HUES6 (cell line): ENCODE measurements around the gene PDLIM1.

ENCODE experiments used
- H3K27ac ChIP-seq: 2 replicates; pipeline ENCODE4 v1.7.0; 2013; ENCODE audit warnings: low read depth, mild to moderate bottlenecking, low read length, inconsistent platforms
- H3K27me3 ChIP-seq: 2 replicates; pipeline ENCODE4 v1.6.1; 2013; ENCODE audit warnings: low read length; ENCODE audit not compliant: control insufficient read depth, insufficient read depth
- H3K36me3 ChIP-seq: 2 replicates; pipeline ENCODE4 v1.6.1; 2013; ENCODE audit warnings: low read length; ENCODE audit not compliant: control insufficient read depth, insufficient read depth
- H3K4me1 ChIP-seq: 2 replicates; pipeline ENCODE4 v1.6.1; 2013; ENCODE audit warnings: low read length; ENCODE audit not compliant: control insufficient read depth, insufficient read depth
- H3K4me3 ChIP-seq: 2 replicates; pipeline ENCODE4 v1.5.1; 2013; ENCODE audit warnings: low read depth, low read length
- H3K9ac ChIP-seq: one replicate; pipeline ENCODE4 v1.6.1; 2013; ENCODE audit warnings: mild to moderate bottlenecking, low read length
- H3K9me3 ChIP-seq: 2 replicates; pipeline ENCODE4 v1.6.1; 2013; ENCODE audit warnings: low read depth, low read length; ENCODE audit not compliant: control insufficient read depth, insufficient read depth

Gene PDLIM1

DNA sequence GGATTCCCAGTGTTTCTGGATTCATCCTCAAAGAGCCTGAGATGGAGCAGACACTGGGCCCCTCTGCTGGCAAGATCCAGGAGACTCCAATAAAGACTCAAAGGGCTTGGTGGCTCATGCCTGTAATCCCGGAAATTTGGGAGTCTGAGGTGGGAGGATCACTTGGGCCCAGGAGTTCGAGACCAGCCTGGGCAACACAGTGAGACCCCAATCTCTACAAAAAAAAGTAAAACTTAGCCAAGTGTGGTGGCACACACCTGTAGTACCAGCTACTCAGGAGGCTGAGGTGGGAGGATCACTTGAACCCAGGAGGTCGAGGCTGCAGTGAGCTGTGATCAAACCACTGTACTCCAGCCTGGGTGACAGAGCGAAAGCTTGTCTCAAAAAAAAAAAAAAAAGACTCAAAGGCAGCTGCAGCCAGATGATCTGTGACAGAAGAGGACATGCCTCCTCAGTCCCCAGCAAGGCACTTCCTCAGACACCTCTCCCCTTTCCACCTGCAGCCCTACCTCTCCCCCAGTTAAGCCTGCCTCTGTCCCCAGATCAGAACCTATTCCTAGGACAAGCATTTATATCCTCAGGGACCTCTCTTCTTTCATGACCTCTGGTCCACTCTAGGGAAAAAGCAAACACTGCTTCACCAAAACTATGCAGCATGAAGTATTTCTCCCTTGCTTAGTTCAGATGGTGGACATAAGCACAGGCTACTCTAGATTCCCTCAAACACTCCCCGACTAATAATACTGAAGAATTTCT lies 27.9 kb downstream of the PDLIM1 start:
- H3K27ac ChIP-seq, result no peak overlapping the region
- peaks cover 77% of the 10 kb centered on the region for H3K36me3 ChIP-seq
- H3K27me3 ChIP-seq, result no peaks in the 10 kb centered on the region
- no peak overlapping the region for H3K4me3 ChIP-seq
- no peak overlapping the region for H3K9ac ChIP-seq
- H3K4me1 ChIP-seq, result peaks cover 55% of the 10 kb centered on the region
- H3K9me3 ChIP-seq, result 0 out of 2 replicates have a peak, but pooled peaks cover 2% of the 10 kb centered on the region

DNA sequence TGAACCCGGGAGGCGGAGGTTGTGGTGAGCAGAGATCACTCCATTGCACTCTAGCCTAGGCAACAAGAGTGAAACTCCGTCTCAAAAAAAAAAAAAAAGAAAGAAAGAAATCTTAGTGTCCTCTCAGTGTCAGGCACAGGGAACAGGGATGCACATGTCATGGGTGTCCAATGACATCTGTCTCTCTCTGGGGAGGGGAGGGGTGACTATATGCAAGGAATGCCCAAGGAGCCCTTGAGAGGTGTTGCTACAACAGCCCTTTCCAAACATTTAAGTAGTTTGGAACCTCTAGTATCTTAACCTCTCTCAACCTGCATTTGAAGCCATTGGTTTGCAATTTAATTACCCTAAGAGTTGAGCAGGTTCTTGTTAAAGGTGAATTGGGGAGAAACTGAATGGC lies 28.9 kb downstream of the PDLIM1 start:
- Histone ChIP-seq H3K4me1 (peaks cover 46% of the 10 kb centered on the region), H3K27ac (no peak overlapping the region), H3K9me3 (peaks cover 7% of the 10 kb centered on the region; the same call in 1 of the 2 replicates), H3K27me3 (no peaks in the 10 kb centered on the region), H3K36me3 (peaks cover 78% of the 10 kb centered on the region), H3K9ac (no peak overlapping the region), H3K4me3 (no peak overlapping the region)

DNA sequence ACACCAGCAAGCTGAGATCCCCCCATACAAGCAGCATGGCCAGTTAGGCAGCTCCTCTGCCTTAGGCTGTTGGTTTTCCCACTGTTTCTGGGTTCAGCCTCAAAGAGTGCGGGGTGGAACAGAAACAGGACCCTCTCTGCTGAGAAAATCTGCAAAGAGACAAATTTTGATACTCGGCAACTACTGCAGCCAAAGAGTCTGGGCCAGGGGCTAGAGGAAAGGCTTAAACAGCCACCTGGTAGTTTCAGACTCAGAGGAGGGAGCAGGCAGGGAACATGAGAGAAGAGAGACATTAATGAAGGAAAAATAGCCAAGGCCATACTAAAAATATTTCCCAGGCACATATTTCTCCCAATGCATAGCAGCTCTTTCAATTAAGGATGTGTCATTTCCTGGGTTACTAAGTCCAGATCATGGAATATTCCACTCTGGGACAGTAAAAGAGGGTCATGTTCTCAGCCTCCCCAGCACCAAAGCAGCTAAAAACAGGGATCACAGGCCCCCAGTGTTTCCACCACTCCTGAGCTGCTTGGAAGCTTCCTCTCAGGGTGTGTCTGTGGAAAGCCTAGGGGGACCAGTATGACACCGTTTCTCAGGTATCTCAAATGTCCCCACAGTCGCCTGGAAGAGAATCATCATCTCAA lies 29.8 kb downstream of the PDLIM1 start:
- H3K4me1 ChIP-seq, result peaks cover 38% of the 10 kb centered on the region
- peaks cover 81% of the 10 kb centered on the region for H3K36me3 ChIP-seq
- H3K9ac ChIP-seq, result peak overlapping the region; percentile 27
- H3K9me3 ChIP-seq, result peaks cover 7% of the 10 kb centered on the region; the same call in 1 of the 2 replicates
- no peak overlapping the region for H3K4me3 ChIP-seq
- peak overlapping the region; percentile 63; the same call in 1 of the 2 replicates for H3K27ac ChIP-seq
- H3K27me3 ChIP-seq, result no peaks in the 10 kb centered on the region

DNA sequence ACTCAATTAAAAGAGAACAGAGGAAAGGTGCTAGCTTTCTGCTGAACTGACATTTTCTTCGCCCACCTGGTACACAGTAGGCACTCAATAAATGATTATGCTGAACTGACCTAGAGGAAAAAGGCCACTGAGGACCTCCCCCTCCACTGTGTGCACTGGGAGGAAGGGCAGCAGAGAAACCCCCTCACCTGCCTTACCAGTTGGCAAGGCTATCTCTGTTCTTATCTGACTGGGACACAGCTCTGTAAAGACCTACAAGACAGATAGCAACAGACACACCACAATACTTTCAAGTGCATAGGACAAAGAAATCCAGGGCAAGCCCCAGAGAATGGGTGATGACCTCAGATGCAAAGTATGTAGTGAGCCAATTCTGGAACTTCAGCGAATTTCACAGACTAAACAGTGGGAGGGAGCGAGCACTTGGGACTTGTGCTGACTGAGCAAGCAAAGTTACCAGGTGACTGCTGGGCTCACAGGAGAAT lies 30.4 kb downstream of the PDLIM1 start:
- peaks cover 35% of the 10 kb centered on the region for H3K4me1 ChIP-seq
- H3K27me3 ChIP-seq, result no peaks in the 10 kb centered on the region
- peaks cover 7% of the 10 kb centered on the region; the same call in 1 of the 2 replicates for H3K9me3 ChIP-seq
- peak overlapping the region; percentile 63; the same call in 1 of the 2 replicates for H3K27ac ChIP-seq
- H3K36me3 ChIP-seq, result peaks cover 79% of the 10 kb centered on the region
- no peak overlapping the region for H3K9ac ChIP-seq
- no peak overlapping the region for H3K4me3 ChIP-seq

DNA sequence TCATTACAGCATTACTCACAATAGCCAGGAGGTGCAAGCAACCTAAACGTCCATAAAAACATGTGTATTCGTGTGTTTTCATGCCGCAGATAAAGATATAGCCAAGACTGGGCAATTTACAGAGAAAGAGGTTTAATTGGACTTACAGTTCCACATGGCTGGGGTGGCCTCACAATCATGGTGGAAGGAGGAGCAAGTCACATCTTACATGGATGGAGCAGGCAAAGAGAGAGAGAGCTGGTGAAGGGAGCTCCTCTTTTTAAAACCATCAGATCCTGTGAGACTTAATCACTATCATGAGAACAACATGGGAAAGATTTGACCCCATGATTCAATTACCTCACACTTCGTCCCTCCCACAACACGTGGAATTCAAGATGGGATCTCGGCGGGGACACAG lies 33.0 kb downstream of the PDLIM1 start:
- no peak overlapping the region for H3K4me3 ChIP-seq
- no peak overlapping the region for H3K9ac ChIP-seq
- H3K4me1 ChIP-seq, result peaks cover 15% of the 10 kb centered on the region
- no peak overlapping the region for H3K27ac ChIP-seq
- peaks cover 7% of the 10 kb centered on the region; the same call in 1 of the 2 replicates for H3K9me3 ChIP-seq
- no peaks in the 10 kb centered on the region for H3K27me3 ChIP-seq
- peaks cover 71% of the 10 kb centered on the region for H3K36me3 ChIP-seq

DNA sequence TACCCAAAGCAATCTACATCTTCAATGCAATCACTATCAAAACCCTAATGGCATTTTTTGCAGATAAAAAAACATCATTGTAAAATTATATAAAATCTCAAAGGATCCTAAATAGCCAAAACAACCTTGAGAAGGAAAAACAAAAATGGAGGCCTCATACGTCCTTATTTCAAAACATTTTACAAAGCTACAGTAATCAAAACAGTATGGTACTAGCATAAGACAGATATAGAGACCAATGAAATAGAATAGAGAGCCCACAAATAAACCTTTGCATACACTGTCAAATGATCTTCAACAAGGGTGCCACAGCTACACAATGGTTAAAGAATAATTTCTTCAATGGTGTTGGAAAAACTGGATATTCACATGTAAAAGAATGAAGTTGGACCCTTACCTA lies 34.5 kb downstream of the PDLIM1 start:
- Histone ChIP-seq H3K9me3 (peaks cover 7% of the 10 kb centered on the region; the same call in 1 of the 2 replicates), H3K4me1 (peaks cover 9% of the 10 kb centered on the region), H3K27me3 (no peaks in the 10 kb centered on the region), H3K9ac (no peak overlapping the region), H3K36me3 (peaks cover 73% of the 10 kb centered on the region), H3K4me3 (no peak overlapping the region), H3K27ac (no peak overlapping the region)

DNA sequence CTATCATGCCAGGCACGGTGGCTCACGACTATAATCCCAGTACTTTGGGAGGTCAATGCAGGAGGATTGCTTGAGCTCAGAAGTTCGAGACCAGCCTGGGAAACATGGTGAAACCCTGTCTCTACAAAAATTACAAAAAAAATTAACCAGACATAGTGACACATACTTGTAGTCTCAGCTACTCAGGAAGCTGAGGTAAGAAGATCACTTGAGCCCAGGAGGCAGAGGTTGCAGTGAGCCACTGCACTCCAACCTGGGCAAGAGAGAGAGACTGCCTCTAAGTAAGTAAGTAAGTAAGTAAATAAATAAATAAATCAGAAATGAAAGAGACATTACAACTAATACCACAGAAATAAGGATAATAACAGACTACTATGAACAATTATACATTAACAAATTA lies 36.2 kb downstream of the PDLIM1 start:
- Histone ChIP-seq H3K36me3 (peaks cover 62% of the 10 kb centered on the region), H3K27me3 (no peaks in the 10 kb centered on the region), H3K9me3 (peaks cover 7% of the 10 kb centered on the region; the same call in 1 of the 2 replicates), H3K27ac (no peak overlapping the region), H3K9ac (no peak overlapping the region), H3K4me1 (peaks cover 5% of the 10 kb centered on the region), H3K4me3 (no peak overlapping the region)

DNA sequence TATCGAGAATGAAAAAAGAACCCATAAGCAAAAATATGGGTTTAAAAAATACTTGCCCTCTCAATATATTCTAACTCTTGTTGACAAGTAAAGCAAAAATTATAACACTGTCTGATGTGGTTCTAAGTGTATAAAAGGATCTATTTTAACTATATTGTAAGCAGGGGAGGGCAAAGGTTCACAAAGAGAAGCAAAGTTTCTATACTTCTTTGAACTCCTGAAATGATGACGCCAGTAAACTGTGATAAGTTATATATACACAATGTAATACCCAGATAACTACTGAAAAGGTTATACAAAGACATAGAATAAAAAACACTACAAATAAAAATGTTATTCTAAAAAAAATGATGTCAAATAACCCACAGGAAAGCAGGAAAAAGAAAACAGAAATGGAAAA lies 37.1 kb downstream of the PDLIM1 start:
- Histone ChIP-seq H3K27ac (no peak overlapping the region), H3K9me3 (peaks cover 7% of the 10 kb centered on the region; the same call in 1 of the 2 replicates), H3K4me1 (peaks cover 8% of the 10 kb centered on the region), H3K9ac (no peak overlapping the region), H3K27me3 (no peaks in the 10 kb centered on the region), H3K4me3 (no peak overlapping the region), H3K36me3 (peaks cover 63% of the 10 kb centered on the region)

DNA sequence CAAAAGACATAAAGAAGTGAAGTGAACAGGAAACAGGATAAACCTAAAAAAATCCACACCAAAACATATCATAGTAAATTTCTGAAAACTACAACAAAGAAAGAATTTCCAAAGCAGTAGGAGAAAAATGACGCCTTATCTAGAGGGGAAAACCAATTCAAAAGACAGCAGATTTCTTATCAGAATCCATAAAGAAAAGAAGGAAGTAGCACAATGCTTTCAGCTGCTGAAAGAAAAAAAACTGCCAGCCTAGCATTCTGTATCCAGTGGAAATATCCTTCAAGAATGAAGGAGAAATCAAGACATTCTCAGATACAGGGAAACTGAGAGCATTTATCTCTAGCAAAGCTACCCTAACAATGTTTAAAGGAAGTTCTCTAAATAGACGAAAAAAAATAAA lies 37.8 kb downstream of the PDLIM1 start:
- no peaks in the 10 kb centered on the region for H3K27me3 ChIP-seq
- H3K4me3 ChIP-seq, result no peak overlapping the region
- peaks cover 9% of the 10 kb centered on the region for H3K4me1 ChIP-seq
- H3K36me3 ChIP-seq, result peaks cover 58% of the 10 kb centered on the region
- no peak overlapping the region for H3K27ac ChIP-seq
- no peak overlapping the region for H3K9ac ChIP-seq
- H3K9me3 ChIP-seq, result peaks cover 6% of the 10 kb centered on the region; the same call in 1 of the 2 replicates

DNA sequence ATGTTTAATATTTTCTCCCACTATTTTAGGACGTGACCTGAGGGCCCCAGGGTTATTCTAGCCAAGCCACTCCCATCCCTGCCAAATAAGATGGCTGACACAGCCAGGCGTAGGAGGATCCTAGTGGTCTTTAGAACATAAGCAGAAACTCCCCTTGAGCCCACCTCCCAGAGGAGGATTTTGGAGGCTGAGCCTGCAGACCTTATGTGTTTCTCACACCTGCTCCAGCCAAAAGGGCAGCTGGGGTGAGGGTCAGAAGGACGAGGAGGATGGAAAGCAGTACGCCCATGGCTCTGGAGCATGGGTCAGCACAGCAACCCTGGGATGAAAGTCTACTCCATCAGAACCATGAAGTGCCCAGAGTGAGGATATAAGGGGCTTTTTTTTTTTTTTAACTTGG lies 39.9 kb downstream of the PDLIM1 start:
- Histone ChIP-seq H3K4me3 (no peak overlapping the region), H3K36me3 (peaks cover 57% of the 10 kb centered on the region), H3K27ac (no peak overlapping the region), H3K27me3 (no peaks in the 10 kb centered on the region), H3K9me3 (no peaks in the 10 kb centered on the region), H3K9ac (no peak overlapping the region), H3K4me1 (peaks cover 23% of the 10 kb centered on the region)

DNA sequence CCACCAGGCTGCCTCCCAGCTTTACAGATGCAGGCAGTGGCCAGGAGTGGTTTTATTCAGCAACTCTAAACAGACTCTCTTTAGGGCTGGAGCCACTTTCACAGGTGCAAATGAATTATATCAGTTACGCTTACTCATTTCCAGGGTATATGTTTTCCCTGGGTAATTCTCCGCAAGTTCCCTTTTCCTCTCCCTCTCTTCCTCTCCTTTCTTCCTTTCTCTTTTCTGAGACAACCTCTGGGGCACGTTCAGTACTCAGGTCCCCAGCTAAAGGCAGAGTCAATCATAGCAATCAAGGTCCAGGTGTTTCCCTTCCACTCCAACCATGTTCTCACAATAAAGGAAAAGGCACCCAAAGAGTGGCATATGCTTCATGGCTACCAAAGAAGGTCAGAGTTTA lies 41.3 kb downstream of the PDLIM1 start:
- no peak overlapping the region for H3K9ac ChIP-seq
- no peak overlapping the region for H3K4me3 ChIP-seq
- H3K27ac ChIP-seq, result peak overlapping the region; percentile 29; the same call in 1 of the 2 replicates
- H3K9me3 ChIP-seq, result no peaks in the 10 kb centered on the region
- peaks cover 23% of the 10 kb centered on the region for H3K4me1 ChIP-seq
- H3K36me3 ChIP-seq, result peaks cover 69% of the 10 kb centered on the region
- no peaks in the 10 kb centered on the region for H3K27me3 ChIP-seq
